Neuronal stem cell (in vitro differentiated cells): ENCODE results near the gene PDE2A.
A peak's percentile ranks its signal among the peaks of the same experiment; 100 is the strongest.

Experiments
- DNase-seq: peaks from one replicate; pipeline ENCODE4 v3.0.0-alpha.2; 2013; ENCODE audit warnings: low spot score
- H2AFZ ChIP-seq: one replicate; pipeline ENCODE4 v1.6.1; 2013; ENCODE audit warnings: mild to moderate bottlenecking, low read length, inconsistent platforms
- H2AK5ac ChIP-seq: 2 replicates; pipeline ENCODE4 v1.6.1; 2013; ENCODE audit warnings: low read depth, mild to moderate bottlenecking, inconsistent platforms, low read length, moderate library complexity, mixed read lengths
- H2BK120ac ChIP-seq: 2 replicates; pipeline ENCODE4 v1.6.1; 2013; ENCODE audit warnings: low read depth, mild to moderate bottlenecking, inconsistent platforms, low read length, moderate library complexity, mixed read lengths
- H2BK12ac ChIP-seq: one replicate; pipeline ENCODE4 v1.6.1; 2013; ENCODE audit warnings: low read length, inconsistent platforms
- H2BK15ac ChIP-seq: 2 replicates; pipeline ENCODE4 v1.6.1; 2013; ENCODE audit warnings: mild to moderate bottlenecking, low read length, inconsistent platforms, mixed read lengths
- H2BK5ac ChIP-seq: one replicate; pipeline ENCODE4 v1.6.1; 2013; ENCODE audit warnings: inconsistent platforms, mild to moderate bottlenecking, low read length, moderate library complexity
- H3K14ac ChIP-seq: one replicate; pipeline ENCODE4 v1.6.1; 2013; ENCODE audit warnings: low read length, inconsistent platforms
- H3K18ac ChIP-seq: 2 replicates; pipeline ENCODE4 v1.6.1; 2013; ENCODE audit warnings: low read length, inconsistent platforms
- H3K23ac ChIP-seq: 2 replicates; pipeline ENCODE4 v1.6.1; 2013; ENCODE audit warnings: low read depth, mild to moderate bottlenecking, mixed read lengths, low read length, inconsistent platforms; ENCODE audit not compliant: poor library complexity
- H3K27ac ChIP-seq: replicated peaks from 3 replicates; pipeline ENCODE4 v1.5.1; 2013; ENCODE audit warnings: low read length, inconsistent platforms
- H3K27me3 ChIP-seq, 3 experiments: 2 replicates each; pipeline ENCODE4 v1.6.1; 2013; ENCODE audit warnings: low read length in 3 of 3, mild to moderate bottlenecking in 2 of 3, inconsistent platforms in 1 of 3, low read depth in 1 of 3, mixed read lengths in 1 of 3, moderate library complexity in 1 of 3; ENCODE audit not compliant: control insufficient read depth in 3 of 3, insufficient read depth in 3 of 3
- H3K36me3 ChIP-seq, 2 donors: replicated peaks in 1 of 2; 2 replicates each; pipeline ENCODE4 v1.6.1; 2013; ENCODE audit warnings: low read length in 2 of 2; ENCODE audit not compliant: control insufficient read depth in 2 of 2, insufficient read depth in 2 of 2
- H3K4ac ChIP-seq: 2 replicates; pipeline ENCODE4 v1.6.1; 2013; ENCODE audit warnings: inconsistent platforms, mild to moderate bottlenecking, low read length, moderate library complexity
- H3K4me1 ChIP-seq, 2 donors: 1 replicate in 1 of 2; 2 replicates in 1 of 2; pipeline ENCODE4 v1.6.1; 2013; ENCODE audit warnings: low read length in 2 of 2, low read depth in 1 of 2; ENCODE audit not compliant: control insufficient read depth in 2 of 2, insufficient read depth in 1 of 2
- H3K4me2 ChIP-seq: one replicate; pipeline ENCODE4 v1.6.1; 2013; ENCODE audit warnings: mild to moderate bottlenecking, low read length, inconsistent platforms; ENCODE audit not compliant: insufficient read depth, poor library complexity, severe bottlenecking
- H3K4me3 ChIP-seq, 2 donors: 2 replicates each; pipeline ENCODE4 v1.5.1; 2013; ENCODE audit warnings: low read length in 2 of 2, mild to moderate bottlenecking in 2 of 2, inconsistent platforms in 1 of 2, moderate library complexity in 1 of 2
- H3K79me1 ChIP-seq: one replicate; pipeline ENCODE4 v1.6.1; 2013; ENCODE audit warnings: low read depth, mild to moderate bottlenecking, inconsistent platforms, low read length, moderate library complexity
- H3K9ac ChIP-seq: one replicate; pipeline ENCODE4 v1.6.1; 2013; ENCODE audit warnings: mild to moderate bottlenecking, low read depth, low read length, inconsistent platforms; ENCODE audit not compliant: poor library complexity
- H3K9me3 ChIP-seq, 2 donors: replicated peaks in 1 of 2; 2 replicates each; pipeline versions ENCODE3 to v1.6.1; 2013; ENCODE audit warnings: low read length in 2 of 2, mild to moderate bottlenecking in 2 of 2, inconsistent platforms in 1 of 2, low read depth in 1 of 2, mixed read lengths in 1 of 2, moderate library complexity in 1 of 2; ENCODE audit not compliant: control insufficient read depth in 2 of 2, insufficient read depth in 1 of 2
- H4K8ac ChIP-seq: one replicate; pipeline ENCODE4 v1.6.1; 2013; ENCODE audit warnings: low read depth, mild to moderate bottlenecking, inconsistent platforms, low read length, moderate library complexity
- H4K91ac ChIP-seq: one replicate; pipeline ENCODE4 v1.6.1; 2013; ENCODE audit warnings: low read length, low read depth, mild to moderate bottlenecking, inconsistent platforms; ENCODE audit not compliant: poor library complexity
- WGBS, 2 donors: extraction: QIAGEN DNeasy Blood & Tissue Kit; methylation state at CpG; one replicate each; pipeline ENCODE4 v1.1.7; 2013; ENCODE audit warnings: missing lambda C conversion rate in 2 of 2, mixed read lengths in 1 of 2; ENCODE audit not compliant: insufficient read length in 2 of 2, insufficient replicate concordance in 1 of 2; ENCODE audit errors: extremely low coverage in 2 of 2; 5-methylcytosine and 5-hydroxymethylcytosine counted together

PDE2A gene

GRCh38 chr11:72704783-72705265, 30.6 kb upstream of the PDE2A start:
- Histone ChIP-seq H3K4me1 (peaks cover 13 to 40% of the 10 kb centered on the region in 2 donors), H2AFZ (no peak overlapping the region), H2BK5ac (no peak overlapping the region), H2AK5ac (peak overlapping the region; percentile 86), H3K23ac (no peak overlapping the region), H4K8ac (no peak overlapping the region), H4K91ac (no peak overlapping the region), H3K4ac (no peak overlapping the region), H3K14ac (no peak overlapping the region), H3K27ac (no peak overlapping the region), H3K9ac (no peak overlapping the region), H3K18ac (no peak overlapping the region), H3K4me3 (no peak overlapping the region), H3K4me2 (no peak overlapping the region), H3K36me3 (peaks cover 2 to 21% of the 10 kb centered on the region in 2 donors), H2BK12ac (no peak overlapping the region), H3K27me3 (no peaks in the 10 kb centered on the region), H3K9me3 (no peaks in the 10 kb centered on the region), H2BK120ac (no peak overlapping the region), H3K79me1 (no peaks in the 10 kb centered on the region), H2BK15ac (no peak overlapping the region)
- no peak for DNase-seq
- no CpG with 5 or more reads among the region's 4 CpGs for WGBS, 2 donors

- H3K27me3 ChIP-seq: no peaks in the 10 kb centered on the region
- H2AFZ ChIP-seq: no peak overlapping the region
- H2AK5ac ChIP-seq: peak overlapping the region; percentile 86
- H2BK5ac ChIP-seq: peak overlapping the region; percentile 93
- H2BK120ac ChIP-seq: no peak overlapping the region
- peaks cover 0 to 21% of the 10 kb centered on the region in 2 donors for H3K36me3 ChIP-seq
- no peak overlapping the region for H4K91ac ChIP-seq
- no peak overlapping the region for H4K8ac ChIP-seq
- H3K4me3 ChIP-seq: no peak overlapping the region
- H3K14ac ChIP-seq: no peak overlapping the region
- H3K27ac ChIP-seq: no peak overlapping the region
- no CpG with 5 or more reads among the region's 13 CpGs for WGBS, 2 donors
- H3K18ac ChIP-seq: peak overlapping the region; percentile 11
- no peak for DNase-seq
- H3K4me1 ChIP-seq: peaks cover 13 to 40% of the 10 kb centered on the region in 2 donors
- no peak overlapping the region for H3K4me2 ChIP-seq
- H3K9ac ChIP-seq: no peak overlapping the region
- H3K9me3 ChIP-seq: no peaks in the 10 kb centered on the region
- peak overlapping the region; percentile 67 for H2BK12ac ChIP-seq
- no peak overlapping the region for H3K23ac ChIP-seq
- no peak overlapping the region for H3K4ac ChIP-seq
- peak overlapping the region; percentile 60 for H2BK15ac ChIP-seq
- no peaks in the 10 kb centered on the region for H3K79me1 ChIP-seq
These were observed 30.0 kb upstream of the PDE2A start for GRCh38 chr11:72704028-72704782.

DNA sequence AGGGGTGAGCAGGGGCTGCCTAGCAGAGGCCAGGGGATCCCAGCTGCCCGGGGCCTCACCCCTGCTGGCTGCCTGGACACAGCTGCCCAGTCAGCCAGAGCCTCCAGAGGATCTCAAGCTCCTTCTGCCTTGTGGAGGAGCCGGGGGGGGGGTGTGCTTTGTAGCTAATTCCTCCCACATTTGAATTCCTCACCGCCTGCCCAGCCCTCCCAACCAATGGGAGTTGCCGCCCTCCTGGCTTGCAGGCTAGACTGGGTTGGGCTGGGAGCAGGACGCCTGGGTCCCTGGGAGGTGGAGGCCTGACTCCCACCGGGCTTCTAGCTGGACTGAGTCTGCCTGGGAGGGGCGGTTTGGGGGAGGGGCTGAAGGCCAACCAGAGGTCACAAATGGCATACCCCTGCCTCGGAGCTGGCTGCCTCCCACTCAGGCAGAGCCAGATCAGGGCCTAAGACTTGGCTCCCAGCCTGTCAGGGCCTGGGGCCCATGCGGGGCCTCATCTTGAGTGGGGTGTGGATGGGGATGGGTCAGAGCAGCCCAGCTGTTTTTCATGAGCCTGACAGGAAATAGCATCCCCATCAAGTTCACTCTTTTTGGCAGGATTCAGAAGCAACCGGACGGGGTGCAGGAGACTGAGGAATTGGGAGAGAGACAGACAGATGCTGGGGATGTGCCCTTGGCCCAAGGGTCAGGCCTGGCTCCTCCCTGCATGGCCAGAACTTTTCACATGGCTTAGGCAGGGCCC, 29.2 kb upstream of the PDE2A start:
- Histone ChIP-seq H3K9ac (no peak overlapping the region), H3K27ac (peak overlapping the region; percentile 28), H3K4me3 (no peak overlapping the region), H3K9me3 (no peaks in the 10 kb centered on the region), H4K91ac (peak overlapping the region; percentile 93), H2BK15ac (no peak overlapping the region), H2AFZ (no peak overlapping the region), H3K14ac (no peak overlapping the region), H2BK120ac (no peak overlapping the region), H3K23ac (no peak overlapping the region), H3K18ac (peak overlapping the region; percentile 79), H3K79me1 (no peaks in the 10 kb centered on the region), H3K27me3 (no peaks in the 10 kb centered on the region), H2AK5ac (peak overlapping the region; percentile 86), H3K36me3 (peaks cover 0 to 26% of the 10 kb centered on the region in 2 donors), H2BK5ac (peak overlapping the region; percentile 93), H2BK12ac (no peak overlapping the region), H4K8ac (no peak overlapping the region), H3K4ac (no peak overlapping the region), H3K4me1 (peaks cover 13 to 40% of the 10 kb centered on the region in 2 donors), H3K4me2 (no peak overlapping the region)
- WGBS, 2 donors: no CpG with 5 or more reads among the region's 11 CpGs
- DNase-seq: no peak
